ENCODE data around the gene TEKT3.

- no peak for TF ChIP-seq POLR2A (IDR thresholded peaks at IDR 0.05; ENCODE audit: low read length)
- no peak for TF ChIP-seq GATA1 (IDR thresholded peaks at IDR 0.05; ENCODE audit: low read depth, low read length)
Measured at GRCh38 chr17:15323131-15323530, 18.3 kb downstream of the TEKT3 start.

Measured in erythroblast (primary cell).